GM13977 (cell line): Measurements from ENCODE around the gene SNX21.

Source experiments
- DNase-seq: peaks from one replicate; pipeline ENCODE4 v3.0.0; 2012; ENCODE audit warnings: low spot score
- in situ Hi-C: fragments of 300-500 bp; cut with MboI; formaldehyde crosslinking; loops from one replicate; pipeline ENCODE4 v1.12.0; 2022; ENCODE audit warnings: low sequenced_read_pairs, low pct_unique_long_range_greater_than_20kb, mixed read lengths, inconsistent platforms; ENCODE audit not compliant: unreplicated experiment
- TF ChIP-seq, protein P1 (sequence below): IDR thresholded peaks from 2 replicates; pipeline ENCODE4 v1.5.1; 2012; ENCODE audit warnings: mild to moderate bottlenecking, control low read depth; ENCODE audit not compliant: insufficient read depth; ENCODE audit errors: extremely low read depth, missing control alignments

The SNX21 gene

DNA sequence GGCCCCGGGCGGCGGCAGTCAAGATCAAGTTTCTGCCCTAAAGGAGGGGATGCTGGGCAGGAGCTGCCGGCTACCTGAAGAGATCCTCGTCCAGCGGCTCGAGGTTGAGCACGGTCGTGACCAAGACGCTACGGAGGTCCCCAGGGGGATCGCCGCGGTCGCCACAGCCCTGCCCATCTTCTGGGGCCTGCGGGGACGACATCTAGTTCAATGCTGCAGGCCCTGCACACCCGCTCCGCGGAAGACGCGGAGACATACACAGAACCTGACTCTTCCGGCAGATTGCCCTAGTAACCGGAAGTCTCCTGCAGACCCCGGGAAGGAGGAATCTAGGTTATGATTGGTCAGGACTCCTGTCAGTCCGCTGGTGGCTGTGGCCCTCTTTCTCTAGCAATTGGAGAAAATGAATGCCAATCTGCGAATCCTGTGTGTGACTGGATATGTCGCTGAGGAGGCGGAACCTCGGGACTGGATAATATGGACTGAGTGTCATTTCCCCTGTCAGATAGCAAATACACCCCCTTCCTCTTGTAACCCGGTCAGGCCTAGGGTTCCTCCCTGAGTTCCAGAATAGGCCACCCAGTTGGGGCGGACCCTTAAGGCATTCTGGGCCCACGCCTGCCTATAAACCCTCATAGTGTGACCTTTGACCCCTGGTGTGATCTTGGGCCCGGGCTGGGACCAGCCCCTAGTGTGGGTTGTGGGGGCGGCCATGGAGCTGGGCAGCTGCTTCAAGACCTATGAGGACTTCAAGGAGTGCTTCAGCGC lies 23.7 kb downstream of the SNX21 start, which contains the start of the genes ACOT8 and ZSWIM3:
ACOT8 (minus strand) TSS at position 279 of the 768 bp plus-strand sequence; CDS start at position 202, 77 bp downstream.
ZSWIM3 (plus strand) TSS at position 501 of the 768 bp plus-strand sequence; CDS start at position 713, 212 bp downstream.
- TF ChIP-seq, protein P1, sequence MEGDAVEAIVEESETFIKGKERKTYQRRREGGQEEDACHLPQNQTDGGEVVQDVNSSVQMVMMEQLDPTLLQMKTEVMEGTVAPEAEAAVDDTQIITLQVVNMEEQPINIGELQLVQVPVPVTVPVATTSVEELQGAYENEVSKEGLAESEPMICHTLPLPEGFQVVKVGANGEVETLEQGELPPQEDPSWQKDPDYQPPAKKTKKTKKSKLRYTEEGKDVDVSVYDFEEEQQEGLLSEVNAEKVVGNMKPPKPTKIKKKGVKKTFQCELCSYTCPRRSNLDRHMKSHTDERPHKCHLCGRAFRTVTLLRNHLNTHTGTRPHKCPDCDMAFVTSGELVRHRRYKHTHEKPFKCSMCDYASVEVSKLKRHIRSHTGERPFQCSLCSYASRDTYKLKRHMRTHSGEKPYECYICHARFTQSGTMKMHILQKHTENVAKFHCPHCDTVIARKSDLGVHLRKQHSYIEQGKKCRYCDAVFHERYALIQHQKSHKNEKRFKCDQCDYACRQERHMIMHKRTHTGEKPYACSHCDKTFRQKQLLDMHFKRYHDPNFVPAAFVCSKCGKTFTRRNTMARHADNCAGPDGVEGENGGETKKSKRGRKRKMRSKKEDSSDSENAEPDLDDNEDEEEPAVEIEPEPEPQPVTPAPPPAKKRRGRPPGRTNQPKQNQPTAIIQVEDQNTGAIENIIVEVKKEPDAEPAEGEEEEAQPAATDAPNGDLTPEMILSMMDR = no peak
- in situ Hi-C loops = no loop called here
- DNase-seq = peak; percentile 98

DNA sequence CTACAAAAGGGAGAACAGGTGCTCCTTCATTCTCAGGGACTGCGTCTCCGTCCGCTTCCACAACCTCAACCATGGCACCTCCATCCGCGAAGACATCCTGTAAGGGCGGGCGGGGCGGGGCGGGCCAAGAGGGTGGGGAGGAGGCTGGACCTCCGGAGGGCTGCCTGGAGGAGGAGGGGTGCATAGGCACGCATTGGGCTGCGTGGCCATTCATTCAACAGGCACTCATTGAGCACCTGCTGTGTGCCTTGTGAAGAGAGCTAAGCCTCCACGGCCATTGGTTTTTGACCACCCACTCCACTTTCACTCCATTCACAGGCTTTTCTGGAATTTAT lies 24.2 kb downstream of the SNX21 start:
- TF ChIP-seq, protein P1 = no peak
- DNase-seq = peak; percentile 73
- in situ Hi-C loops = no loop called here

DNA sequence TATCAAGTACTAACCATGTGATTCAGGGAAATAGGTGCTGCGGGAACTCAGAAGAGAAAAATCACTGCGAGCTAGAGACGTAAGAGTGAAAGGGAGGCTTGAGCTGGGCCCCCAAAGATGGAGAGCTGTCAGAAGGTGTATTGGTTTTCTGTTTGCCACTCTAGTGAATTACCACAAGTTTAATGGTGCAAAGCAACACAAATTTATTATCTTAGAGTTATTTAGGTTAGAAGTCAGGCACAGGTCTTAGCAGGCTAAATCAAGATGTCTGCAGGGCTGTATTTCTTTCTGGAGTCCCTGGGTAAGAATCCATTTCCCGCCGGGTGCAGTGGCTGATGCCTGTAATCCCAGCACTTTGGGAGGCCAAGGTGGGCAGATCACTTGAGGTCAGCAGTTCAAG lies 26.3 kb downstream of the SNX21 start:
- TF ChIP-seq, protein P1 = no peak
- DNase-seq = no peak
- in situ Hi-C loops = no loop called here

DNA sequence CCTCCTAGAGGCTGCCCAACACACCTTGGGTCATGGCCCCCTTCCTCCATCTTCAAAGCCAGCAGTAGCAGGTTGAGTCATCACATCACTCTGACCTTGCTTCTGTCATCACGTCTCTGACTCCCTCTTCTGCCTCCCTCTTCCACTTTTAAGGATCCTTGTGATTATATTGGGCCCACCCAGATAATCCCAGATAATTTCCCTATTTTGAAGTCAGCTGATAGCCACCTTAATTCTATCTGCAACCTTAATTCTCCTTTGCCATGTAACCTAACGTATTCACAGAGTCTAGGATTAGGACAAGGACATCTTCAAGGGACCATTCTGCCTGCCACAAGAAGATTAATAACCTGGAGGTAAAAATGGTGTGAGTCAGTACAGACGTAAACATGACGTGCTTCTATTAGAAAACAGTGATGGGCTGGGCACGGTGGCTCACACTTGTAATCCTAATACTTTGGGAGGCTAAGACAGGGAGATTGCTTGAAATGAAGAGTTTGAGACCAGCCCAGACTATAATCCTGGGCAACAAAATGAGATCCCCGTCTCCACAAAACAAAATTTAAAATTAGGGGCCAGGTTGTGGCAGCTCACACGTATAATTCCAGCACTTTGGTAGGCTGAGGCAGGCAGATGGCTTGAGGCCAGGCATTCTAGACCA lies 27.1 kb downstream of the SNX21 start:
- no peak for DNase-seq
- in situ Hi-C loops = no loop called here
- TF ChIP-seq, protein P1 = no peak

DNA sequence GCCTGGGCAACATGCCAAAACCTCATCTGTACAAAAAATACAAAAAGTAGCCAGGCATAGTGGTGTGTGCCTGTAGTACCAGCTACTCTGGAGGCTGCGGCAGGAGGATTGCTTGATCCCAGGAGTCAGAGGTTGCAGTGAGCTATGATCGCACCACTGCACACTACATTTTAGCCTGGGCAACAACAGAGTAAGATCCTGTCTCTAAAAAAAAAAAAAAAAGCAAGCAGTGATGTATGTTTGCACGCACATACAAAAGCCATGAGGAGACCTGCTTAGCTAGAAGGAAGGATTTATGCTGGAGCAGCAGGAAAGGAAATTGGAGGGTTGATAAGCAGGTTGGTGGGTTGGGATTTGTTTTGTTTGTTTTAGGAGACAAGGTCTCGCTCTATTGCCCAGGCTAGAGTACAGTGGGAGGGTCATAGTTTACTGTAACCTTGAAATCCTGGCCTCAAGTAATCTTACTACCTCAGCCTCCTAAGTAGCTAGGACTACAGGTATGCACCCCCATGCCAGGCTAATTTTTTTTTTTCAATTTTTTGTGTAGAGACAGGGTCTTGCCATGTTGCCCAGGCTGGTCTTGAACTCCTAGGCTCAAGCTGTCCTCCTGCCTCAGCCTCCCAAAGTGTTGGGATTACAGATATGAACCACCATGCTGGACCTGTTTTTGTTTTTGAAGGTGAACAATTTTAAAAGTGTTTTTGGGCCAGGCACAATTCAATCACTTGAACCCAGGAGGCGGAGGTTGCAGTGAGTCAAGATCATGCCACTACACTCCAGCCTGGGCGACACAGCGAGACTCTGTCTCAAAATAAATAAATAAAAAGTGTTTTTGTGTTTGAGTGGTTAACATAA lies 27.8 kb downstream of the SNX21 start:
- in situ Hi-C loops = no loop called here
- TF ChIP-seq, protein P1 = no peak
- no peak for DNase-seq
